A673 (cell line): ENCODE results near the gene ZNF296.

ENCODE experiments used
- EZH2 ChIP-seq: fragments of 200-600 bp; sonication (generic); IDR thresholded peaks from 2 replicates; pipeline ENCODE4 v1.6.1; 2017; ENCODE audit warnings: borderline replicate concordance, low read depth, mild to moderate bottlenecking, mixed read lengths, antibody characterized with exemption, low read length; ENCODE audit not compliant: poor library complexity, severe bottlenecking
- TF ChIP-seq, protein P1 (sequence below): fragments of 300-800, 200-600 bp; sonication (generic); conservative IDR thresholded peaks from 2 replicates; pipeline ENCODE4 v1.5.1; 2017; ENCODE audit warnings: low read depth, mild to moderate bottlenecking, antibody characterized with exemption, low read length, moderate library complexity, mixed read lengths

DNA sequence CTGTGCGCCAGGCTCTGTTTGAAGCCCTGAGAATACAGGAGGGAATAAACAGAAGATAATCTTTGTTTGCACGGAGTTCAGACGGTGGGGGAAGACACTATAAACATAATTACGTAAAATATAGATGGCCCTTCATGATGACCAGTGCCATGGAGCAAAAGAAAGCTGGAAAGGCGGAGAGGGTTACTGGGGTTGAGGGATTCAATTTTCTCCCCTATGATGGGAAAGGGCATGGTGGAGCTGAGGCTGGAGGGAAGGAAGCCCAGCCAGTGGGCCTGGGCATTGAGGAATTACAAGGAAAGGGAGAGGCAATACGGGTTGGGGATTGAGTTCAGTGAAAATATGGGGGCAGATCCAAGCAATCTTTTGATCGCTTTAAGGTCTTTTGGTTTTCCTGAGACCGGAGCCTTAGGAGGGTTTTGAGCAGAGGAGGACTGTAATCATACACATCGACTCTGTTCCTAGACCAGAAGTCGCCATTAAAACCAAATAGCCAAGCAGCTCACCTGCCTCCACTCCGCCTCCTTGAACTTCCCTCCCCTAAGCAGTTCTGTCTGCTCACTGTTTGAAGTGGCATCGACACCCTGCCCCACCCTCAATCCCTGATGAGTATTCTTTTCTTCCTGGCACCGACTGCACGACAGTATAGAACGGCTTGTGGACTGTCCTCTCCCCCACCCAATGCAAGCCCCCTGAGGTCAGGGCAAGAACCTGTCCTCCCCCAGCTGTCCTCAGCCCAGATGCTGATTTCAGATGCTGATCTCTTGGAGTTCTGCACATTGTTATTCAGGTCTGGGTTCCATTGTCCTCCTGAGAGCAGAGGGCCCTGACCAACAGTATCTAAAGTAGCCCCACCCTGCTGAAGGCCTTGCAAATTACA is 813 bp upstream of the ZNF296 start:
- TF ChIP-seq, protein P1, sequence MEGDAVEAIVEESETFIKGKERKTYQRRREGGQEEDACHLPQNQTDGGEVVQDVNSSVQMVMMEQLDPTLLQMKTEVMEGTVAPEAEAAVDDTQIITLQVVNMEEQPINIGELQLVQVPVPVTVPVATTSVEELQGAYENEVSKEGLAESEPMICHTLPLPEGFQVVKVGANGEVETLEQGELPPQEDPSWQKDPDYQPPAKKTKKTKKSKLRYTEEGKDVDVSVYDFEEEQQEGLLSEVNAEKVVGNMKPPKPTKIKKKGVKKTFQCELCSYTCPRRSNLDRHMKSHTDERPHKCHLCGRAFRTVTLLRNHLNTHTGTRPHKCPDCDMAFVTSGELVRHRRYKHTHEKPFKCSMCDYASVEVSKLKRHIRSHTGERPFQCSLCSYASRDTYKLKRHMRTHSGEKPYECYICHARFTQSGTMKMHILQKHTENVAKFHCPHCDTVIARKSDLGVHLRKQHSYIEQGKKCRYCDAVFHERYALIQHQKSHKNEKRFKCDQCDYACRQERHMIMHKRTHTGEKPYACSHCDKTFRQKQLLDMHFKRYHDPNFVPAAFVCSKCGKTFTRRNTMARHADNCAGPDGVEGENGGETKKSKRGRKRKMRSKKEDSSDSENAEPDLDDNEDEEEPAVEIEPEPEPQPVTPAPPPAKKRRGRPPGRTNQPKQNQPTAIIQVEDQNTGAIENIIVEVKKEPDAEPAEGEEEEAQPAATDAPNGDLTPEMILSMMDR: no peak
- no peak for TF ChIP-seq EZH2
